Ectodermal cell (in vitro differentiated cells): ENCODE results near the gene EXOC1.

Experiments used
- H3K27ac ChIP-seq: 2 replicates; pipeline ENCODE4 v1.7.0; 2013; ENCODE audit warnings: mild to moderate bottlenecking, low read depth, low read length; ENCODE audit not compliant: insufficient read depth, poor library complexity, severe bottlenecking
- H3K27me3 ChIP-seq: 2 replicates; pipeline ENCODE4 v1.7.0; 2013; ENCODE audit warnings: mild to moderate bottlenecking, low read length; ENCODE audit not compliant: insufficient read depth, control insufficient read depth, poor library complexity, severe bottlenecking
- H3K36me3 ChIP-seq: one replicate; pipeline ENCODE4 v1.7.0; 2013; ENCODE audit warnings: low read length; ENCODE audit not compliant: control insufficient read depth, insufficient read depth
- H3K4me1 ChIP-seq: one replicate; pipeline ENCODE4 v1.7.0; 2013; ENCODE audit warnings: low read length; ENCODE audit not compliant: control insufficient read depth, insufficient read depth
- H3K4me3 ChIP-seq: 2 replicates; pipeline ENCODE4 v1.7.0; 2013; ENCODE audit warnings: low read depth, low read length, control low read depth; ENCODE audit not compliant: insufficient read depth
- H3K9me3 ChIP-seq: 2 replicates; pipeline ENCODE4 v1.7.0; 2013; ENCODE audit warnings: mild to moderate bottlenecking, low read length, moderate library complexity; ENCODE audit not compliant: control insufficient read depth
- WGBS, 2 experiments: methylation state at CpG; one replicate each; pipeline ENCODE4 v1.1.7; 2013; ENCODE audit warnings: missing lambda C conversion rate in 2 of 2; 5-methylcytosine and 5-hydroxymethylcytosine counted together

The EXOC1 gene

DNA sequence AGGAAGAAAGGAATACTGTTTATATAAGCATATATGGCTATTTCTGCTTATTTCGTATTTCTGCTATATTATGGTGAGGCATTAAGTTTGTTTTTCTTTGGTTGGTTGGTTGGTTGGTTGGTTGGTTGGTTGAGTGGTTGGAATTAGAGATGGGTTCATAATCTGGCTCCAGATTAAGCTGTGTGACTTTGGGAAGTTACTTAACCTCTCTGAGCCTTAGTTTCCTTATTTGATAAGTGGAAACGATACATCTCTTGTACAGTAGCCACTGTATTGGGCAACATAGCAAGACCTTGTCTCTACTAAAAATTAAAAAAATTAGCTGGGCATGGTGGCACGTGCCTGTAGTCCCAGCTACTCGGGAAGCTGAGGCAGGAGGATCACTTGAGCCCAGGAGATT, 49.2 kb downstream of the EXOC1 start:
- no peaks in the 10 kb centered on the region for H3K36me3 ChIP-seq
- H3K4me3 ChIP-seq, result no peak overlapping the region
- no peak overlapping the region for H3K27ac ChIP-seq
- no peaks in the 10 kb centered on the region for H3K9me3 ChIP-seq
- 95 to 97% methylated on average over 4 of the region's 4 CpGs for WGBS, 2 experiments
- no peaks in the 10 kb centered on the region for H3K4me1 ChIP-seq
- no peaks in the 10 kb centered on the region for H3K27me3 ChIP-seq

DNA sequence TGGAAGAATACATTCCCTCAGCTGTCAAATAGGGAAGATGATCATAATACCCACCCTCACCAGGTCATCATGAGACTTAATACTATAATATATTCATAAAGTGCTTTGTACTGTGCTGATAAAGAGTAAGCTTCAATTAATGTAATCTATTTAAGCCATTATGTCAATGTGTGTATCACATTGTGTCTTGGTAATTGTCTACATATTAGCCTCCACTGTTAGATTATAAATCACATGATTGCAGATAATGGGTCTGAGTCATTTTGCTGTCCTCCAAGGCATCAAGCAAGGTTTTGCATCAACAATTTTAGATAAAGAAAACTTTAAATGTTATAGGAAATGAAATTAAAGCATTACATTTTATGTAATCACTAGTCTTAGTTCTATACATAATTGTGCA, 50.1 kb downstream of the EXOC1 start:
- H3K9me3 ChIP-seq, result no peaks in the 10 kb centered on the region
- H3K4me3 ChIP-seq, result no peak overlapping the region
- no peaks in the 10 kb centered on the region for H3K4me1 ChIP-seq
- no peaks in the 10 kb centered on the region for H3K27me3 ChIP-seq
- H3K27ac ChIP-seq, result no peak overlapping the region
- H3K36me3 ChIP-seq, result no peaks in the 10 kb centered on the region

DNA sequence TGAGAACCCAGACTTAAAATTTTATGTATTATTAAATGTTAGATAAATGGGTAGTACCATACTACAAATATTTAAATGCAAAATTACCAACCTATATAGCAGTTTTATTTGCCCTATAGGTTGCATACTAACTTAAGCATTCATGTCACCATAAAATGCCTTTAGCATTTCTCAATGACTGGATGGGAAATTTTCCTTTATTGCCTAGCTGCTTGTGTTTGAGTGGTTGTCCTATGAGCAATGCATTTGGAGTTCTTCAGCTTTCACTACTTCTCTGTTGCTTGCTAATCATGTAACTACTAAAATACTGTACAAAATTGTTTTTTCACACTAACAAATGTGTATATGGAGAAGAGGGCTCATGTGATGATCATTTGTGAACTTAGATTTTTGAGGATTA, 51.1 kb downstream of the EXOC1 start:
- no peaks in the 10 kb centered on the region for H3K4me1 ChIP-seq
- no peak overlapping the region for H3K27ac ChIP-seq
- no peaks in the 10 kb centered on the region for H3K27me3 ChIP-seq
- H3K4me3 ChIP-seq, result no peak overlapping the region
- no peaks in the 10 kb centered on the region for H3K36me3 ChIP-seq
- H3K9me3 ChIP-seq, result no peaks in the 10 kb centered on the region

DNA sequence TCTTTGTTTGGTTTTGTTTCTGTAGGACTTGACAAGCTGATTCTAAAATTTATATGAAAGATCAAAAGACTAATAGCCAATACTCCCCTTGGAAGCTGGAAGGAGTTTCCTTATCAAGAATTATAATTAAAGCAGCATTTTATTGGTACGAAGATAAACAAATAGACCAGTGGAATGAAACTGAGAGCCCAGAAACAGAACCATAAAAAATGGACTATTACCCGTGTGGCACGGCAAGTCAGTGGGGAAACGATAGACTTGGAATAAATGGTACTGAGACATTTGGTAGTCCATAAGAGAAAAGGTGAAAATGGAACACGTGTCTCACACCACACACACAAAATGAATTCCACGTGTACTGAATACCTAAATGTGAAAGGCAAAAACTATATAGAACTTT, 52.9 kb downstream of the EXOC1 start:
- Histone ChIP-seq H3K9me3 (no peaks in the 10 kb centered on the region), H3K4me1 (no peaks in the 10 kb centered on the region), H3K27ac (no peak overlapping the region), H3K27me3 (no peaks in the 10 kb centered on the region), H3K4me3 (no peak overlapping the region), H3K36me3 (no peaks in the 10 kb centered on the region)
- WGBS, 2 experiments, result 85 to 87% methylated on average over 4 to 6 of the region's 6 CpGs

DNA sequence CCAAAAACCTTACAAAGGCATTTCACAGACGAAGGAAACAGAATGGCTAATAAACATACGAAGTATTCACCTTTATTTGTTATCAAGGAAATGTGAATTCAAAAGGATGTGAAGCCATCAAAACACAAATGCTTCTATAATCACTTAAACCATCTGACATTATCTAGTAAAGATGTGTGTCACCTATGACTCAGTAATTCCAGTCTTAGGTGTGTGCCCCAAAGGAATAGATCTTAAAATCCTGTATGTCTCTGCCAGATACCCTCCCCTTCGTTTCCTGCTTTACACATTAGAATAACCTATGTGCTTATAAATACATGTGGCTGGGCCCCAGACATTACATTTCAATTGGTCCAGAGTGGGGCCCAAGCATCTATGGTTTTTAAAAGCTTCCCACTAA, 53.5 kb downstream of the EXOC1 start:
- H3K27me3 ChIP-seq, result no peaks in the 10 kb centered on the region
- 71 to 86% methylated on average over 1 to 3 of the region's 3 CpGs for WGBS, 2 experiments
- H3K27ac ChIP-seq, result no peak overlapping the region
- H3K4me1 ChIP-seq, result no peaks in the 10 kb centered on the region
- no peak overlapping the region for H3K4me3 ChIP-seq
- no peaks in the 10 kb centered on the region for H3K36me3 ChIP-seq
- no peaks in the 10 kb centered on the region for H3K9me3 ChIP-seq

DNA sequence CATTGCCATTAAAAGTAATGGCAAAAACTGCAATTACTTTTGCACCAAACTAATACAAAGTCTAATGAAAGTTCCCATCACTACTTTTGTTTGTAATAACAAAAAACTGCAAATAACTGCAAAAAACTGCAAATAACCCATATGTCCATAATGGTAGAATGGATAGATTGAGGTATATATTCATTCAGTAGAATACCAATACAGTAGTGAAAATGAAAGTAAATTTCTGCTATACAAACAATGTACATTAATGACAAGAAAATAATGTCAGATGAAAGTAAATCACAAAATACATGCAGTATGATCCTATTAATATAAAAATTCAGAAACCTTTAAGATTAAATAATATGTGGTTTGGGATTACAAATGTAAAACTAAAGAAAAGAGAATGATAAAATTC, 54.0 kb downstream of the EXOC1 start:
- Histone ChIP-seq H3K9me3 (no peaks in the 10 kb centered on the region), H3K27me3 (no peaks in the 10 kb centered on the region), H3K4me3 (no peak overlapping the region), H3K27ac (no peak overlapping the region), H3K36me3 (no peaks in the 10 kb centered on the region), H3K4me1 (no peaks in the 10 kb centered on the region)

DNA sequence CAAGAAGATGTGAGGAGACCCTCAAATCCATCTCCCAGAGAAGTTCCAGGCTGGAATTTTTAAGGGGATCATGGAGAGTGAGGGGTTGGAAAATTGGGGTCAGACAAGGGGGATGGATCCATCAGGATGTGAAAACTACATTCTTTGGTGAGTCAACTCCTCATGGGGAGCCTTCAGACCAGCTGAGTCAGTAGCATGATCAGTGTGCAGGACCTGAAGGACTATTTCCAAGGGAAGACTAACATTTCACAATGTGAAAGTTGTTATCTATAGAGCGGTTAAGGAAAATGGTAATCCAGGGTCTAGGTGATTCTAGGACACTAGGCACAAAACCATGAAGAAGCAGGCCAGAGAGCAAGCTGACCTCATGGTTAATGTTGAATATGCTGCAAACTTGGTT, 56.7 kb downstream of the EXOC1 start:
- Histone ChIP-seq H3K4me3 (no peak overlapping the region), H3K9me3 (no peaks in the 10 kb centered on the region), H3K4me1 (no peaks in the 10 kb centered on the region), H3K36me3 (no peaks in the 10 kb centered on the region), H3K27ac (no peak overlapping the region), H3K27me3 (no peaks in the 10 kb centered on the region)
- 97 to 100% methylated on average over 1 of the region's 1 CpG for WGBS, 2 experiments

DNA sequence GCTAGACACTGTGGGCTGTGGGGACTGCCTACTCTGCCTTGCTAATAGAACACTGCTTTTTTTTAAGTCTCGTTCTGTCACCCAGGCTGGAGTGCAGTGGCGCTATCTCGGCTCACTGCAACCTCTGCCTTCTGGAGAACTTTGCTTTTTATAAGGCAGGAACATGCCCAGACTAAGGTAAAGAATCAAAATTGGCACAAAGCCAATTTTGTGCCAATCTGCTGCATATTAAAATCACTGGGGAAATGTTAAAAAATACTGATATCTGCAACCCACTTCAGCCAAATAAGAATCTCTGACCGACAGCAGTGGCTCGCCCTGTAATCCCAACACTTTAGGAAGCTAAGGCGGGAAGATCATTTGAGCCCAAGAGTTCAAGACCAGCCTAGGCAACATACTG, 58.8 kb downstream of the EXOC1 start:
- Histone ChIP-seq H3K27ac (no peak overlapping the region), H3K4me1 (no peaks in the 10 kb centered on the region), H3K4me3 (no peak overlapping the region), H3K36me3 (no peaks in the 10 kb centered on the region), H3K27me3 (no peaks in the 10 kb centered on the region), H3K9me3 (no peaks in the 10 kb centered on the region)
- WGBS, 2 experiments, result 87 to 88% methylated on average over 6 of the region's 6 CpGs

DNA sequence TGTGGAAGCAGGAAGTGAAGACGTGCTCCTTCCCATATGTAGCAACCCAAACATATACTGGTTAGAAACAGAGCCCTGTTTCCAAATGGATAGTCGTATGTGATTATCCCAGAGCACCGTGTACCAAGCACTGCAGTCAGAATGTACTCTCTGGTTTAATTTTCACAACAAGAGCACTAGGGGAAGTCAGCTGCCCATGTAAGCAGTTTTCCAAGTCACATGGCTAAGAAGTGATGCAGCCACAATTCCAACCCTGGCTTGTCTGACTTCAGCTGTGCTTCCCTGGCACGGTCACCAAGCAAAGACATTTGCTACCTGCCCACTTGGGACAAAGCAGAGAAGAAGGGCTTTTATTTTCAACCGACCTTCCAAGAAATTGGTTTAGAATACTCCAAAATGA, 67.1 kb downstream of the EXOC1 start:
- no peaks in the 10 kb centered on the region for H3K27me3 ChIP-seq
- no peaks in the 10 kb centered on the region for H3K9me3 ChIP-seq
- no peaks in the 10 kb centered on the region for H3K4me1 ChIP-seq
- H3K36me3 ChIP-seq, result no peaks in the 10 kb centered on the region
- no peak overlapping the region for H3K27ac ChIP-seq
- no peak overlapping the region for H3K4me3 ChIP-seq
- 93 to 94% methylated on average over 5 of the region's 5 CpGs for WGBS, 2 experiments

DNA sequence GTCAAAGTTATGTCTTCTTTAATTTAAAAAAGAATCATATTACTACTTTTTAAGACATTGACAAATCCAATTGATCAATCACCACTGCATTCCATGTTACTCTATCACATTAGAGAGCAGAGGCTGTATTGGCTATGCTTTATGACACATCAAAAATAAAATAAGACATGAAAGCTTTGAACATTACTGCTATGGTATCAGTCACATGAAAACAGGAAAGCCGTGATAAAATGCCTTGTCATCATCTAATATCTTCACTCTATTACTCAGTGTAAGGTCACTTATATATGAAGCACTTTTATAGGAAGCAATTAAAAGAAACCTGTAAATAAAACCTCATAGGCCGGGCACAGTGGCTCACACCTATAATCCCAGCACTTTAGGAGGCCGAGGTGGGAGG, 67.6 kb downstream of the EXOC1 start:
- Histone ChIP-seq H3K27ac (no peak overlapping the region), H3K36me3 (no peaks in the 10 kb centered on the region), H3K4me1 (no peaks in the 10 kb centered on the region), H3K9me3 (no peaks in the 10 kb centered on the region), H3K27me3 (no peaks in the 10 kb centered on the region), H3K4me3 (no peak overlapping the region)
- 91 to 92% methylated on average over 3 of the region's 3 CpGs for WGBS, 2 experiments

DNA sequence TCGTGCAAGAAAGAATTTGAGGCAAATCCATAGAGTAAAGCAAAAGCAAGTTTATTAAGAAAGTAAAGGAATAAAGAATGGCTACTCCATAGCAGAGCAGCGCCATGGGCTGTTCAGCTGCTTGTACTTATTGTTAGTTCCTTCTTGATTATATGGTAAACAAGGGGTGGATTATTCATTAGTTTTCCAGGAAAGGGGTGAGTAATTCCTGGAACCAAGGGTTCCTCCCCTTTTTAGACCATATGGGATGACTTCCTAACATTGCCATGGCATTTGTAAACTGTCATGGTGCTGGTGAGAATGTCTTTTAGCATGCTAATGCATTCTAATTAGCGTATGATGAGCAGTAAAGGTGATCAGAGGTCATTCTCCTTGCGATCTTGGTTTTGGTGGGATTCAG, 71.8 kb downstream of the EXOC1 start:
- Histone ChIP-seq H3K4me1 (no peaks in the 10 kb centered on the region), H3K4me3 (no peak overlapping the region), H3K36me3 (no peaks in the 10 kb centered on the region), H3K27ac (no peak overlapping the region), H3K9me3 (no peaks in the 10 kb centered on the region), H3K27me3 (no peaks in the 10 kb centered on the region)
- WGBS, 2 experiments, result 88 to 89% methylated on average over 4 of the region's 4 CpGs
